Camera-type eye (tissue), 1 donor: ENCODE data around the gene PLXNC1. TPM values are rescaled to one million over a fixed set of nuclear protein-coding genes. Genes with fewer than 3 reads are reported as not detected.

ENCODE experiments used
- total RNA-seq: library from RNA; depleted of rRNA; stranded (reverse); fragments of >200 nt; gene quantifications from one replicate; pipeline ENCODE4 v1.2.3, GENCODE V29; 2014

PLXNC1 gene
- total RNA-seq, result 73.7 TPM

GRCh38 chr12:94147991-94148738, at the start of gene PLXNC1:
Gene PLXNC1, plus strand, starts transcription at chr12:94148577. Its CDS starts 395 bp downstream, at chr12:94148972.

